Activated CD8-positive, alpha-beta memory T cell treated with anti-CD3 and anti-CD28 coated beads for 1 hour (primary cell): ENCODE results near the gene GATAD2B.
A peak's percentile ranks its signal among the peaks of the same experiment; 100 is the strongest.

Source experiments
- DNase-seq, 2 donors: peaks; one replicate each; pipeline ENCODE4 v3.0.0-alpha.2; 2020; ENCODE audit warnings: low read depth in 1 of 2; ENCODE audit errors: extremely low read depth in 1 of 2

The GATAD2B gene

DNA sequence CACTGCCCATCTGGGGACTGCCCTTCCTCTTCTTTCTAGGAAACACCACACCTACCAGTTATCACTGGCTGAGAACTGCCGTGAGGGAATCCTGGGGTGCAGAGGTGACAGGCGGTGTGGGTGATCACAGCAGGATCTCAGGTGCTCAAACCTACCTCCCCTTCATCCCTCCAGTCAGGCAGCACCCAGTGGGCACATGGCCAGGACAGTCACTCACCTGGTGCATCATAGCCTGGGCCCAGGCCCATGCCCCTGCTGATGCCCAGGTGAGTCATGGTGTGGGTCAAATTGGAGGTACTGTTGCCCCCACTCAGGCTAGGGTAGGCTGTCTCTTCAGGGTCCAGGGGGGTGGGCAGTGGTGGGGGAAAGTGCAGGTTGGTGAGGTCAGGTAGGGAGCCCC lies 29.0 kb upstream of the GATAD2B start:
- DNase-seq = no peak

GRCh38 chr1:153951183-153951582 lies 28.4 kb upstream of the GATAD2B start:
- no peak for DNase-seq

GRCh38 chr1:153946622-153947241 lies 24.0 kb upstream of the GATAD2B start, which contains the start of gene DENND4B:
TSS of gene DENND4B (minus strand) at chr1:153946718. CDS start at chr1:153944374, 2,344 bp downstream.
- peak in 1 of 2 donors; percentile 63 for DNase-seq

DNA sequence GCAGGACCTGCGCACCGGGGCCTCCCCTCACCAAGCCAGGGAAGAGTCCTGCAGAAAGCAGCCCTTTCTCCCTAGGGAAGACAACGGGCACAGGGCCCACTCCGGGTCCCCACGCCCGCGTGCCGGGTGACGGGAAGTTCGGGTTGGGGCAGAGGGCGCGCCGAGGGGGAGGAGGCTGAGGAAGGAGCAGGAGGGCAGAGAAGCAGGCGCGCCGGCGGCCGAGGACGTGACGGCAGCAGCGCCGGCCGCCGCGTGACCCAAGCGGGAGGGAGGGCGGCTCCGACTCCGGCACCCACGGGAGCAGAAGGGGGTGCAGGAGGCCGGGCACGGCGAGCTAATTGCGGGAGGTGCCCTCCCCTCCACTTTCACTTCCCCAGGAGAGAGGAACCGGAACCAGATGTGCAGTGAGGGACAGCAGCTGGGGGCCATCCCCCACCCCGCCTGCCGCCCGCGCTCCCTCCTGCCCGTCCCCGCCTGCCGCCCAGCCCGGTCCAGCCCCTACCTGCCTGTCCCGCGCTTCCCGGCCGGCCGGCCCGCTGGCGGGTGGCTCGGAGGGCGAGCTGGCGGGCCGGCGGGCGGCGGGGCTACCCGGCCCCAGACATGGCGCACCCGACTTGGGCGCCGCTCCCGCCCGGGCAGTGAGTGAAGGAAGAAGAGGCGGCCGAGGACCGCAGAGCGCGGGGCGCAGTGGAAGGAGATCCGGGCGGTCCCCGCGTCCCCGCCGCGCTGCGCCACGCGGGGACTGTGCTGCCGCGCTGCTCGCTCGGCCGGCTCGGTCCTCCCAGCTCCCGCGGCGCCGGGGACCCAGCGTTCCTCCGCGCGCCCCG lies 23.2 kb upstream of the GATAD2B start:
- peak in 1 of 2 donors; percentile 62 for DNase-seq

DNA sequence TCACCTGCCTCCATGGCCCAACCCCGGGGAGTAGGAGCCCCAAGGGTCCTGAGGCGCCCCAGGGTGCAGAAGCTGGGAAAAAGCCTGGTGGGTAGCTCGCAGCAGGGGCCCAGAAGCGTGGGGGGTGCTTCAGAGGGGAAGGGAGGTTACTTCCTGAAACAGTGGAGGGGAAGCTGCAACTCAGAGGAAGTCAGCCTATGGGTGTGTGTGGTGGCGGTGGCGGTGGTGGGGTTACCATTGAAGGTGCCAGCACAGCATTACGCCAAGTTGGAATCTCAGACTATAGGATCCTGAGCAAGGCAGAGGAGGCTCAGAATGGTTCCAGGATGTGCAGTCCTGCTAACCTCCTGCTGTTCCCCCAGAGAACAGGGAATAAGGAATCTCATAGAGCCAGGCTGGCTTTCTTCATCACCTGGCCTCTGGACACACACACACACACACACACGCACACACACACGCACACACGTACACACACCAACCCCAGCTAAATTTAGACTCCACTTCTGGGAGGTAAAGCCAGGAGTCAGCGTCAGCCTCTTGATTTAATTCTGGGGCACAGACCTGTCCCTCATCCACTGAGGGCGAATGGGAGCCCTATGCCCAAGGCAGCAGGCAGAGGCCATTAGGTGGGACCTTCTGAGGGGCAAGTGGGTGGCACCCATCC lies 22.5 kb upstream of the GATAD2B start:
- DNase-seq = peak; percentile 57 to 65

GRCh38 chr1:153944827-153945117 lies 22.0 kb upstream of the GATAD2B start:
- DNase-seq = no peak

GRCh38 chr1:153944005-153944826 lies 21.4 kb upstream of the GATAD2B start:
- DNase-seq = no peak

GRCh38 chr1:153942766-153943549 lies 20.2 kb upstream of the GATAD2B start:
- no peak for DNase-seq

DNA sequence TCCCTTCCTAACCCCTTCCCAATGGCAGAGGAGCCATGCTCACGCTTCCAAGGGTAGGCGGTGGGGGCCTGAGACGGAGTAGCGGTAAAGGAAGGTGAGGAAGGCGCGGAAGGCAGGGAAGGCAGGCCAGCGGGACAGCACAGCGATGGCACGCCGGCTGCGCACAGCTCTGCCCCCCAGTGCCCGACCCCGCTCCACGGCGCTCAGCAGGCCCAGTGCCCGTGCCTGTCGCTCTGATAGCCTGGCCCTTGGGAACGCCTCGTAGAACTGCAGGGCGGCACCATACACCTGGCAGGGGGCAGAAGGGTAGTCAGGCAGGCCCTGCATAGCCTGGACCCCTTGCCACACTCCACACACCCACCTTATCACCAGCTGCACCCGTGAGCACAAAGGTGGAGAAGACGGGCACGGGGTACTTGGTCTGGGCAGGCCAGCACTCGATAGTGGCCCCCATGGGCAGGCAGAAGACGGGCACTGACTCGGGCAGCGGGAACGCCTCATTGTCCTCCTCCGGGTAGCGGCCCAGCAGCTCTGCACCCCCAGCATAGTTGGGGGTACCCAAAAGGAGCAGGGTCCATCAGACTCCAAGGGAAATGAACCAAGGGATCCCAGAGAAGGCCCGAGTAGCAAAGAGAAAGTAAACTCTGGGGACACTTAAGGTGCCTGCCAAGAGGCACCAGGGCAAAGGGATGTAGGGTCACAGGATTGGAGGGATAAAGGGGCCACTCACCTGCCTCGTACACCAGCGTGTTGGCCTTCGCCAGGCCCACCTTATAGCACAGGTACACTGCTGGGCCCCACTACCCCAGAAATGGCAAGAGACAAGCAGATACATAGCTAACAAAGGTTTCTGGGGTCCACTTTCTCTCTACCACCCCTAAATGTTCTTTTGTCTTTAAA lies 19.3 kb upstream of the GATAD2B start:
- no peak for DNase-seq

DNA sequence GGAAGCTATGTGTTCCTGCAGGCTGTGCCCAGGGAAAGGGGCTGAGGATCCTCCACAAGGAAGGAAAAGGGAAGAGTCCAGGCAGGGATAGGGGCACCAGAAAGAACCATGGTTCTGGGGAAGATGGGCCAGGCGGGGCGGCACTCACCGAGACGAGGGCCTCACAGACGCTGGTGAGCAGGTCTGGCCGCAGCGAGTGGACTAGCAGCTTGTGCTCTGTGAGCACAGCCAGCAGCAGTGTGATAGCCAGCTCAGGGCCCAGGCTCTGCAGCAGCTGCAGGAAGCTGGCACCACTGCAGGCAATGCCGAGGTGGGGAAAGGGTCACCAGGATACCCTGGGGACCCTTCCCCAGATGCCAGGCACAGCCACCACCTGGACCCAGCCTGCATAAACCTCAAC lies 18.0 kb upstream of the GATAD2B start:
- no peak for DNase-seq

GRCh38 chr1:153939476-153939875 lies 16.7 kb upstream of the GATAD2B start:
- no peak for DNase-seq

- no peak for DNase-seq
Measured at GRCh38 chr1:153938996-153939395, 16.2 kb upstream of the GATAD2B start.

- DNase-seq = no peak
Measured at GRCh38 chr1:153937331-153937730, 14.6 kb upstream of the GATAD2B start.

GRCh38 chr1:153936011-153936802 lies 13.4 kb upstream of the GATAD2B start:
- DNase-seq = no peak

DNA sequence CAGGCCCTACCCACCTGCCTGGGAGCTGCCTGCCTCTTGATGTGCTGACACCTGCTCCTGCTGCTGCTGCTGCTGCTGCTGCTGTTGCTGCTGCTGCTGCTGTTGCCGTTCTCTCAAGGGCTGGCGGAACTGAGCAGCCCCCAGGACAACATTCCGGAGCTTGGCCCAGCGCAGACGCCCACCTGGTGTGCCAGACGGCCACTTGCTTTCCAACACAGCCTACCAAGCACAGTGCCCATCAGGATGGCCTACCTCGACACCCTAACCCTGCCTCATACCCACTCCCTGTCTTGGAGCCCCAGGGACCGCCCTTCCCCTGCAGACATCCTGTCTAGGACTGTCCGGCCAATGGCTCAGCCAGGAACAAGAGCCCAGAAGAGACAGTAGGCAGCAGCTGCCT lies 12.0 kb upstream of the GATAD2B start:
- DNase-seq = no peak

- no peak for DNase-seq
Measured at GRCh38 chr1:153933955-153934354, 11.2 kb upstream of the GATAD2B start.

- DNase-seq = no peak
Measured at GRCh38 chr1:153933430-153933829, 10.7 kb upstream of the GATAD2B start.
